K562 (cell line): ENCODE measurements around the gene DBET. TPM values are rescaled to one million over a fixed set of nuclear protein-coding genes. Genes with fewer than 3 reads are reported as not detected.
"Not testable (repeated sequence)": the region's sequence is repeated elsewhere in the genome, so short reads cannot be mapped to it uniquely, and the experiment has no call there.

Experiments used
- ATAC-seq: fragments of 200-7000 bp; cut with Tn5 transposase; 3 replicates; pipeline ENCODE4 v1.9.1; 2020; ENCODE audit warnings: moderate library complexity
- BruUV-seq: library from RNA; stranded (reverse); fragments of 400-500 nt; replicated peaks from 2 replicates; lab custom pipeline; 2021; lab: Mats Ljungman, UMichigan
- CTCF ChIA-PET: fragments of 300-600 bp; formaldehyde crosslinking; extraction: SDS; loops from one replicate; lab custom pipeline; 2021; ENCODE audit warnings: low intra/inter-chr PET ratio; lab: Yijun Ruan, JAX
- POLR2A ChIA-PET: fragments of 300-600, 350-650 bp; sonication (Branson Sonifier 250); formaldehyde crosslinking; extraction: SDS; loops from one replicate; lab custom pipeline; 2021; ENCODE audit warnings: antibody characterized with exemption, inconsistent platforms; lab: Yijun Ruan, JAX
- DNase-seq, 4 experiments: peaks; one replicate each; pipeline versions ENCODE4 v3.0.0 to v3.0.0-alpha.2; 2011 to 2018; ENCODE audit warnings: low spot score in 3 of 4, mixed read lengths in 3 of 4; ENCODE audit errors: extremely low read depth in 1 of 4
- FAIRE-seq: peaks from 2 replicates; lab custom pipeline; 2011; peaks lifted over from hg19 to GRCh38; lab: Jason Lieb, UNC
- H2AFZ ChIP-seq: 2 replicates; pipeline ENCODE4 v1.6.0; 2011; ENCODE audit warnings: low read depth, low read length, control low read depth, inconsistent platforms
- H3K27ac ChIP-seq: fragments of 200-600 bp; 3 replicates; pipeline ENCODE4 v1.8.0; 2011; ENCODE audit warnings: low read depth, mild to moderate bottlenecking, control low read depth, inconsistent platforms, low read length, moderate library complexity, mixed read lengths; ENCODE audit errors: extremely low read depth
- H3K27me3 ChIP-seq, 2 experiments: fragments of 300-600 bp in 1 of 2; 2 replicates in 1 of 2; 3 replicates in 1 of 2; pipeline versions ENCODE4 v1.6.0 to v1.8.0; 2011; ENCODE audit warnings: inconsistent platforms in 2 of 2, low read length in 2 of 2, mild to moderate bottlenecking in 1 of 2, mixed read lengths in 1 of 2, moderate library complexity in 1 of 2; ENCODE audit not compliant: control insufficient read depth in 2 of 2, insufficient read depth in 2 of 2
- H3K36me3 ChIP-seq: fragments of 300-600 bp; 3 replicates; pipeline ENCODE4 v1.8.0; 2011; ENCODE audit warnings: mild to moderate bottlenecking, low read length, inconsistent platforms; ENCODE audit not compliant: control insufficient read depth, insufficient read depth
- H3K4me1 ChIP-seq, 2 experiments: fragments of 200-600 bp in 1 of 2; replicated peaks in 1 of 2; 2 replicates in 1 of 2; 3 replicates in 1 of 2; pipeline versions ENCODE4 v1.5.1 to v1.8.0; 2011; ENCODE audit warnings: inconsistent platforms in 2 of 2, low read length in 2 of 2, mild to moderate bottlenecking in 1 of 2, mixed read lengths in 1 of 2, moderate library complexity in 1 of 2; ENCODE audit not compliant: control insufficient read depth in 2 of 2, insufficient read depth in 2 of 2
- H3K4me2 ChIP-seq: 2 replicates; pipeline ENCODE4 v1.6.1; 2011; ENCODE audit warnings: low read length, control low read depth, inconsistent platforms, mixed read lengths; ENCODE audit not compliant: insufficient read depth
- H3K4me3 ChIP-seq: fragments of 200-600 bp; sonication (generic), shearing (Covaris generic); 2 replicates; pipeline ENCODE4 v1.5.1; 2016; ENCODE audit warnings: control low read depth, inconsistent platforms
- H3K79me2 ChIP-seq: fragments of 200-600 bp; 3 replicates; pipeline ENCODE4 v1.8.0; 2011; ENCODE audit warnings: low read length, inconsistent platforms; ENCODE audit not compliant: control insufficient read depth, insufficient read depth
- H3K9ac ChIP-seq, 2 experiments: 2 replicates each; pipeline versions ENCODE4 v1.6.0 to v1.6.1; 2011; ENCODE audit warnings: low read depth in 2 of 2, low read length in 2 of 2, control low read depth in 1 of 2, inconsistent platforms in 1 of 2, mild to moderate bottlenecking in 1 of 2, mixed read lengths in 1 of 2; ENCODE audit not compliant: insufficient read depth in 1 of 2
- H3K9me1 ChIP-seq: one replicate; pipeline ENCODE4 v1.6.0; 2011; ENCODE audit warnings: inconsistent platforms, mild to moderate bottlenecking, low read length, moderate library complexity; ENCODE audit not compliant: control insufficient read depth, insufficient read depth
- H3K9me3 ChIP-seq: replicated peaks from 2 replicates; pipeline ENCODE4 v1.5.1; 2011; ENCODE audit warnings: low read depth, low read length, inconsistent platforms; ENCODE audit not compliant: control insufficient read depth, insufficient read depth
- H4K20me1 ChIP-seq: replicated peaks from 2 replicates; pipeline ENCODE4 v1.6.1; 2011; ENCODE audit warnings: low read length, inconsistent platforms, mixed read lengths; ENCODE audit not compliant: control insufficient read depth, insufficient read depth
- TAF7 ChIP-seq: fragments of 450-650 bp; IDR thresholded peaks from 2 replicates; pipeline ENCODE4 v1.6.1; 2016; ENCODE audit warnings: missing genetic modification characterization, missing compliant biosample characterization
- WGBS: fragments of 100-300 bp; shearing (Covaris generic); methylation state at CpG from one replicate; pipeline ENCODE4 v1.1.6; 2016; ENCODE audit warnings: low coverage, mixed read lengths; ENCODE audit not compliant: insufficient coverage; ENCODE audit errors: missing lambda C conversion rate; 5-methylcytosine and 5-hydroxymethylcytosine counted together
- in situ Hi-C: fragments of 300-500 bp; cut with MboI; formaldehyde crosslinking; loops from 4 replicates; pipeline ENCODE4 v1.15.0; 2018; ENCODE audit warnings: inconsistent platforms, mixed read lengths
- intact Hi-C: fragments of 100-400 bp; cut with micrococcal nuclease; formaldehyde crosslinking; loops from 2 replicates; pipeline ENCODE4 v1.14.2; 2022
- polyA plus RNA-seq, 8 experiments: library from polyadenylated mRNA; depleted of rRNA in 4 of 8; stranded (reverse) in 5 of 8; unstranded in 3 of 8; fragments of >200 nt; fragmentation: Nextera tagmentation in 2 of 8; fragmentation: Illumina TruSeq in 1 of 8; extraction: Ambion mirVana in 2 of 8; extraction: Trizol in 1 of 8; gene quantifications; 2 replicates each; pipeline versions ENCODE4 v1.2.1 to v1.2.3, GENCODE V29; 2011 to 2014; ENCODE audit warnings: inconsistent platforms in 1 of 8, missing spikeins in 1 of 8
- total RNA-seq, 7 experiments: library from RNA; depleted of rRNA in 6 of 7; stranded (reverse); fragments of >200 nt in 6 of 7; fragmentation: Illumina TruSeq in 2 of 7; extraction: Trizol in 2 of 7; gene quantifications; 2 replicates each; pipeline versions ENCODE4 v1.2.1 to v1.2.3, GENCODE V29; 2011 to 2021; ENCODE audit warnings: low replicate concordance in 1 of 7
- TF ChIP-seq, protein P1 (sequence below): fragments of 250-450 bp; sonication (Bioruptor Pico); IDR thresholded peaks from 2 replicates; pipeline ENCODE4 v1.5.0; 2021; ENCODE audit warnings: mild to moderate bottlenecking, moderate library complexity
- TF ChIP-seq, protein P2 (sequence below): fragments of 250-450 bp; sonication (Bioruptor Pico); IDR thresholded peaks from 2 replicates; pipeline ENCODE4 v1.6.1; 2021; ENCODE audit warnings: mild to moderate bottlenecking

Gene DBET
- total and polyA plus RNA-seq, 9 of the 15 experiments (the other 6 are each of a cell fraction or from before 2014, with no cell fraction given), result not detected

DNA sequence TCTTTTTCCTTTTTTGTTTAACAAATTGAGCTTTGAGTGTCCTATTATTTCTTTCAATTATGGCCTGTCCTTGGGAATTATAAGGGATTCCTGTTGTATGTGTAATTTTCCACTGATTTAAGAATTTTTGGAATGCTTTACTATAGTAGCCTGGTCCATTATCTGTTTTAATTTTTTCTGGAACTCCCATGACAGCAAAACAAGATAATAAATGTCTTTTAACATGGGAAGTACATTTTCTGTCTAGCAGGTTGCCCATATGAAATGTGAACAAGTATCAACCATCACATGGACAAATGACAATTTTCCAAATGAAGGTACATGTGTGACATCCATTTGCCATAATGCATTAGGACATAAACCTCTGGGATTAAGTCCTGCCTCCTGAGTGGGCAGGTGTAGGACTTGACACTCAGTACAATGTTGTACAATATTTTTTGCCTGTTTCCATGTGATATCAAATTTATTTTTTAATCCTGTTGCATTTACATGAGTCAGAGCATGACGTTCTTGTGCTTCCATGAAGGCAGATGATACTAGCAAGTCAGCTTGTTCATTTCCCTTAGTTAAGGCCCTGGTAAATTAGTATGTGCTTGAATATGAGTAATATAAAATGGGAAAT is 45.2 kb downstream of the DBET start:
- 0% methylated on average over 1 of the region's 1 CpG for WGBS
- BruUV-seq, H3K9ac ChIP-seq: not testable (repeated sequence)

More for the DNA sequence above, 45.2 kb downstream of the DBET start:
- H3K4me2 ChIP-seq, H3K36me3 ChIP-seq, H3K27me3 ChIP-seq, H3K27ac ChIP-seq, FAIRE-seq, H3K4me3 ChIP-seq, H2AFZ ChIP-seq, H3K9me1 ChIP-seq, in situ Hi-C loops, POLR2A ChIA-PET, H3K4me1 ChIP-seq, H3K9me3 ChIP-seq, CTCF ChIA-PET, ATAC-seq, H3K79me2 ChIP-seq, intact Hi-C loops, H4K20me1 ChIP-seq: not testable (repeated sequence)
- peak in 3 of 4 experiments; percentile 2 to 9 (median 6) for DNase-seq
- TF ChIP-seq, protein P1, sequence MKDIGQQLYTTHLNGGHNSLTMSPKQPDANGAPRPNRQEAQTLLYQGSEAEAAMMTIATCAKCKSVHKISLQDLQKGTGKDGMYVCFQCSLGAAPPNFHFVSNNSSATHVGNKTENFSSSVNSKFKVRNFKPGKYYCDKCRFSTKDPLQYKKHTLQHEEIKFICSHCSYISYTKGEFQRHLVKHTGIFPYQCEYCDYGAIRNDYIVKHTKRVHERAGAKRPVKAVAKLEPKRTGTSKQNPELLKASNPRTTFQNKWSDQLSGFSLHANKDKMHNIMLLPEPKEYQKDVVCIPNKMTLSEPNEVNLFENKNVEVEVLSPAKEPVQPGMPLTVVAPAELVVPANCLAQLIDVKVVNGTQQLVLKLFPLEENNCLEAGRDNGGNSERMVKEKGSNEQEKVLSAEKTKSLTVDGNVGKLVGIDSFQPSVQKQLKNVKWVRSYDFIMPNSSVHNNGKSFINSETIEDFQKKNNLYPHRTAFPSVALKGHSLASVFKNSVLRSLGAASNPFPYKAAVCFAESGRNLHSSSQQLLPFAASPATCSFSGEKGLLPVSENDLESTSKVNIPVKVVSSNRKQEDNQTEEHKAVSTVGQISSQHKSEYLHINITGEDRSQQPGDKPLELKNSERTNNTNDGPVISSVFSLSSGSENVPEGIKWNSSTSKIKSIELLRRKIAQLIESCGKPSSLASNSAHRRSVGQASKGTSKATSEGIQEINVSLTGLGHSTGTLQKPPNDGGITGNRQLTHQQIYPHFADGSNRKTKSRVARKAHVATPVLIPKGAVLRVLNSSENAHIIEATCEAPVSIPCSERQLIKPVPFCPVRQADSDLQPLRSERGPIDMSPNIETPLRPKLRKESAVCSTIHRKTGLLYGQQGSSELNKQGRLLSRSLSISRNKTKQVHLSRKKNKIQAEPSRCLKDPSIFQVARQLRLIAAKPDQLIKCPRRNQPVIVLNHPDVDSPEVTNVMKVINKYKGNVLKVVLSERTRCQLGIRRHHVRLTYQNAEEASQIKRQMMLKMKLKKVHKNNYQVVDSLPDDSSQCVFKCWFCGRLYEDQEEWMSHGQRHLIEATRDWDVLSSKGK (CRISPR knock-in tag), result peak; percentile 72; the same call in 1 of the 2 replicates
- TF ChIP-seq, protein P2, sequence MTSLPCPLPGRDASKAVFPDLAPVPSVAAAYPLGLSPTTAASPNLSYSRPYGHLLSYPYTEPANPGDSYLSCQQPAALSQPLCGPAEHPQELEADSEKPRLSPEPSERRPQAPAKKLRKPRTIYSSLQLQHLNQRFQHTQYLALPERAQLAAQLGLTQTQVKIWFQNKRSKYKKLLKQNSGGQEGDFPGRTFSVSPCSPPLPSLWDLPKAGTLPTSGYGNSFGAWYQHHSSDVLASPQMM (CRISPR knock-in tag), result 0 out of 2 replicates have a peak, but pooled peaks have one; percentile 59
- TF ChIP-seq TAF7 (tag), result 0 out of 2 replicates have a peak, but pooled peaks have one; percentile 8
